Ecto neural progenitor cell (in vitro differentiated cells): ENCODE results near the gene SH3RF1.

ENCODE experiments used
- DNase-seq: peaks from one replicate; pipeline ENCODE4 v3.0.0-alpha.2; 2018; ENCODE audit warnings: low spot score

Gene SH3RF1

DNA sequence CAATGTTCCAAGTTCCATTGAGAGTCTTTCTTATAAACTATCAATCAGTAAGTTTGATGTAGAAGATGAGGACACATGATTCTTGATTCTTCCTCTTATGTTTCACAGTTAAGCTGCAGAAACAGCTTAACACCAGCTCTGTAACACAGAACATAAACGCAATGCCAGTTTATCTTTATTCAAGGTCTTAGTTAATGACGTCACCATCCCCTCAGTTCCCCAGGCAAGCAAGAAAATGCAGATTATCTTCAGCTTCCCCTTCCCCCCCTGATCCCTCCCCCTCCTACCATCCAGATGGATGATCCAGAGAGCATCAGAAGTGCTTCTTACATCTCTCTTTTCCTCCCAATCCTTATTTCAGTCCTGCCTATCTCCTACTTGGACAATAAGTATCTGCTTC, 4.4 kb upstream of the SH3RF1 start:
- no peak for DNase-seq

DNA sequence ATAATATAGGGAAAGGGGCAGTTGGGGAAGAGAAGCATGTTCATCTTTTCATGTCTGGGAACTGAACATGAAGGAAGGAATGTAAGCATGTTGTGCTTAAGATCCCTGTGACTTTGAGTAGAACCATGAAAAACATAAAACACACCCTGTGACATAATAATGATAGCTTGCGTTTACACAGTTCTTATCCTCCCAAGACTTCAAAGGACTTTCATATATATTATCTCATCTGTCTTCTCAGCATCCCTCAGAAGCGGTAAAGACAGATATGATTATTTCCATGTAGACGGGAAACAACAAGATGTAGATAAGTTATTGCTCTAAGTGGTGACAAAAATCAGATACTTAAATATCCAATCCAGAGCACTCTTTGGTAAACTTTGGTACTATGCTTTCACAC, 3.3 kb upstream of the SH3RF1 start:
- no peak for DNase-seq

DNA sequence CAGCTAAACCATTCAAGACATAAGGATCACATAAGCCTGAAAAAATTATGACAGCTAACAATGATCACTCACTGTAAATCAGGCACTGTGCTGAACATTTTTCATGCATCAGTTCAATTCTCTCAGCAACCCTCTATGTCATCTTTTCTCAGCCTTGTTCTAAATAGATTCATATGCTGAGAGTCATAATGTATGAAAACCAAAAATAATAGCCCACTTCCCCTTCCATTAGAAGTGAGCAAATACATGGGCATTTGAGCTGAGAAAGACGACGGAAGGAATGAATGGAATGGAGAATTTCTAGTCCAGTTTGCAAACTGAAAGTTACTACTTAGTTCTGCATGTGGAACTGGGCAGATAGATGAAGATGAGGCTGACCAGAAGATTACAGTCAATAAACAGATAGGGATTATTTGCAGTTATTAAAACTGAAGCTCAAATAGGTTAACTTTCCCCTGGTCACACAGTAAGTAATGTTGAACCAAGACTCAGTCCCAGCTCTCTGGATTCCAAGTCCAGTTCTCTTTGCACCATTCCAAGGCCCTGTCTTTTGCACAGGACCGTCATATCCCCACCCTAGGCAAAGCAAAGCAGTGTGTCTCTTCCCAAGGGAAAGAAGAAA, 1.6 kb upstream of the SH3RF1 start:
- no peak for DNase-seq

DNA sequence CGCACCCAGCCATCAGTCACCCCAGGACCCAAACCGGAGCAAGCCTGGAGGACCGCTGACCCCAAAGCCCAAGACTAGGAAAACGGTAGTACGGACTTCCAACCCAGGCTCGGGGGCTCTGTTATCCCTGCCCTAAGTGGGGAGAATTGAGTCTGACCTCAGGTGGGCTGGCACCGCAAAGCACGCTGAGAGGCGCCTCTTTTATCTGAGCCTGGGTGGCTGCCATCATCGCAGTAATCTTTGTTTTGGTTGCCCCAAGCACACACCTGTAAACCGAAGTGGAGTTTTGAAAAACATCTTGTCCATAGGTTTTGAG, 894 bp upstream of the SH3RF1 start:
- no peak for DNase-seq

DNA sequence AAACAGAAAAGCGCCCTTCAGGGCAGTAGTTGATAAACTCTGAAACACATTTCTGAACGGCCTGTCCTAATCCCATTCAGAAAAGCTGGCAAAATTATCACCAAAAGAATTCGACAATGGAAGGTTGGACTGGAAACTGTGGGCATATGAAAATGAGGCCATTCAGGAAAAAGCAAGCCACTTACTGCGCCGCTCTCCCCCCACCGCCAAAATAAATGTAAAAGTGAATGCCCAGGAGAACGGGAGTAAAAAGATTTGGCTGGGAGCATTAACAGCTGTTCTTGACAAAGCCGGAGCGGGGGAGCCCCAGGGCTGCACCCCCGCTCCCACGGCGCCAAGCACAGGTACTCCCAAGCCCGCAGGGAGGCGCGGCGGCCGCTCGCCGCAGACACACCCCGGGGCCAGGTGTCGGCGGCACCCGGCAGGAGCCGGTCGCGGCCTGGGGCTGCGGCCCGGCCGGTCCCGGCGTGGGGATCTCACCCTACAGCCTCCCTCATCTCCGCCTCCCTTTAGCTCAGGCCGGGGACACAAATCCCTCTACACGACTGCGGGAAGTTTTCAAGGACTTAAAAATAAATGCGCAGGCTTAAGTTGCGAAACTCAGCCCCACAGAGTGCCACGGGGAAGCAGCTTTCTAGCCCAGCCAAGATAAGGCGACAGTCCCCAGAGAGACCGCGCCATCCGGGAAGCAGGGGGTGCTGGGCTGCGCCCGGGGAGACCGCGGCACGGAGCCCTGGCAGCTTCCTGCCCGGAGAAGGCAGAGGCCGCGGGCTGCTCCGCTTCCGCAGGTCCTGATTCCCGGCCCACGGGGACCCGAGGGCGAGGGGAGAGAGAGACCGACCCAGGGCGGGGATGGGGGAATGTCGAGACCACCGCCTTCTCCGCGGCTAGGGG, 593 bp downstream of the SH3RF1 start:
- peak; percentile 72 for DNase-seq

DNA sequence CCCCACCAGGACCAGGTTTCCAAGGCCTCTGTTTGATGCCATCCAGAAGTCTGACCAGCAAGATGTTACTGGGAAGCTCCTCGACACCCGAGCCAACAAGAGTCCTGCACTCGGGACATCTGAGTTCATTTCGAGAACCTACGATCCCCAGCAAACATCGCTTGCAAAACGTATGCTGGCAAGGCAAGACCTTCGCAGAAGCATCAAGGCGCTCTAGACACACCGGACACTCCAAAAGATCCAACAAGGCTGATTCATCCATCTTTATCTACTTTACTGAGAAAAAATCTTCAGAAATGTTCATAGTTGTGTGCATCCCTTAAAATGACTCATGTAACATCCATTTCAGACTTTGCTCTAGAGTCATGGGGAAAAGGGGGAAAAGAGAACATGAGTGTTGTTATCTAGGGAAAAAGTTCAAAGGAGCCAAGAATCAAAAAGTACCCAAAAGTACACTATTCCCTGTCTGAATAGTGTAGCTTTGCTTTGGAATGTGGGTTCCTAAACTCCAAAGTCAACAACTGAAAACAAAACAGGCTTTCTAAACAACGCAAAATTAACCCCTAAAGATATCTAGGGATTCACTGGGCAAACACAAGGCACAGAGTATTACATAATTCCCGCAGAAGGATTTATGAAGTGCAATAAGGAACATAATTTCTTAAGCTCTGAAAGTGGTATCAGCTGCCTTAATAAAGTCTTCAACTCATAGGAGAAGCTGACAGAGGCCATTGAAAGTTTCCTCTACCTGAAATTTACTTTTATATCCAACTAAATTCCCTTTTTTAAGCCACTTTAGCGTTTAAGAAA, 1.6 kb downstream of the SH3RF1 start:
- no peak for DNase-seq

DNA sequence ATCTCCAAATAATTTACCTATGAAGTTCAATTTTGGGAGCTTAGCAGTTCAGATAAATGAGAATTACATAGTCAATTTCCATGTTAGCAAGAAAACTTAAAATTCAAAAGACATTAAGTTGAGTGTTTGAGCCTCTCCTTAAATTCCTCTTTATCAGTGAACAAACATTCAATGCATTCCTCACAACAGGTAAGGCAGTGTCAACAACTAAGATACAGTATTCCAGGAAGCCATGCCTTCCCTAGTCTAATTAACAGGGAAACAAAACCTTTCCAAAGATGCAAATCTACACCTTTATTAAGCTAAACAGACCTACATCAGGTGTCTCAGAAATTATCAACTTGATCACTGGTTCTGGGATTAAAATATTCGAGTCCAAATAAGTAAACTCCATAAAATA, 3.7 kb downstream of the SH3RF1 start:
- DNase-seq: no peak

DNA sequence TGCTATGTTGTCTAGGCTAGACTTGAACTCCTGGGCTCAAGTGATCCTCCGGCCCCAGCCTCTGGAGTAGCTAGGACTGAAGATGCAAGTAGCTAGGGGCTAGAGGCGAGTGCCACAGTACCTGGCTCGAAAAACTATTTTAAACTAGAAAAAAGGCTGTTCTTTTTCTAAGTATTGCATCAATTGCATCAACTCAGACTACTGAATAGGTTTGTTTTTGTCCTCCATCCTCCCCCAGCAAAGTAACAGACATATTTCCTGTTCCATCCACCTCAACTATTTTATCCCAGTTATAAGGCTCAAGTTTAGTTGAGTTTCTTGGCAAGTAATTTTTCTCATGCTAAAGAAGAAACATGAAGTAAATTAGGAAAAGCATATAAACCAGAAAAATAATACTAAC, 4.1 kb downstream of the SH3RF1 start:
- no peak for DNase-seq

DNA sequence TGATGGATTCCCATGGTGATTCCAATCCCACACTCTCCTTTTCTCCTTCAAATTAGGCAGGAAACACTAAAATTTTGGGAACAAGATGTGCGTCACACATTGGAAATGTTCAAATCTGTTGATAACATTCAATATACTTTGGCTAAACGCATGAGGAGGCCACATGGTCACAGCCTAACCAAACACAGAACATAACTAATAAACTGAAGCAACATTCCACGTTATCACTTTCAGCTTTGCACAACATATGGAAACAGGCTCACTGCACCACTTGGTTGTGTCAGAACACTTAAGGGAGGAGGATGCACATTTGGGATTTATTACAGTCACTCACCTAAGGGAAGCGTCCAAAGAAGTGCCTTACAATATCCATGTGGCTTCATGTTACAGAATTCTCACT, 4.7 kb downstream of the SH3RF1 start:
- DNase-seq: no peak

DNA sequence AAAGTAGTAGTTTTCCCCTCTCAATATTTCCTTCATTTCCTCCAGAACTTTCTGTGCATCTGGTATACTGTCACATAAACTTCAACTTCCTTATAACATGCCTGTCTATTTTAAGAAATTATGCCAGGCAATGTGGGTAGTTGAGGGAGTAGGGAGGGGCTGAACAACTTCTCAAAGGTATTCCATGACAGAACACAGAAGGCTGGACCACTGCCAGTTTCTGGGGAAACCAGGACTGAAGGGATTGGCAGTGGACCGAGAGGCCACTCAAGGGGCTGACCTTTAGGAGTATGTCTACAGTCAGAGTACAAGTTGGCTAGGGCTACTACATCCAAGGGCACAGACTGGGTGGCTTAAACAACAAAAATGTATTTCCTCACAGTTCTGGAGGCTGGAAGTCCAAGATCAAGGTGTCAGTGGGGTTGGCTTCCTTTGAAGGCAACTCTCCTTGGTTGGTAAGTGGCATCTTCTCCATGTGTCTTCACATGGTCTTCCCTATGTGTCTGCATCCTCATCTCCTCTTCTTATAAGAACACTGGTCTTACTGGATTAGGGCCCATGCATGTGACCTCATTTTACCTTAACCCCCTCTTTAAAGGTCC, 6.9 kb downstream of the SH3RF1 start:
- DNase-seq: no peak

DNA sequence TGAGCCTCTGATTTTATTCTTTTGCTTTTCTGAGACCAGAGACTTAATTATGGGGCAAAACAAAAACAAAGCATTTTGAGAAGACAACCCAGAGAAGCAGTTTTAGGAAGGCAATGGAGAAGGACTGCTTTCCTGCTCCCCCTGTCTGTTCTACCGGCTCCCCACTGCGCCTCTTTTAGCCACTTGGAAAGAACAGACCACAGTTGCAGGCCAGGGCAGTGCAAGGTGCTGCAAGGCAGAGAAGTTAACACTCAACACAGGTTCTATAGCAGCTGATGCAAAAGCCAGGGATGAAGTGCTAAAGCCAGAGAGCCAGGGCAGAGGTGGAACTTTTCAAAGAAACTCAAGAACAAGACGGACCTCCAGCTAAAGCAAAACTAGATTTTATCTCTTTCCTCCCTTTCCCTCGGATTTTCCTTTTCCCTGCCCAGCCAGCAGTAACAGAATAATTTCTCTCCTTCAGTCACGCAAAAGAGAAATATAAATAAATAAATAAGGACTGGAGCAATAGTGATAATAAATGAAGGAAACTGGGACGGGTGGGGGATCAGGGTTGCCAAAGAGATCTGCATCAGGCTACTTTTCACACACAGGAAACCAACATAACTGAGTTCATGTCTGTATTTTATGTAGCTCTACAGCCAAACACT, 10.4 kb downstream of the SH3RF1 start:
- no peak for DNase-seq

DNA sequence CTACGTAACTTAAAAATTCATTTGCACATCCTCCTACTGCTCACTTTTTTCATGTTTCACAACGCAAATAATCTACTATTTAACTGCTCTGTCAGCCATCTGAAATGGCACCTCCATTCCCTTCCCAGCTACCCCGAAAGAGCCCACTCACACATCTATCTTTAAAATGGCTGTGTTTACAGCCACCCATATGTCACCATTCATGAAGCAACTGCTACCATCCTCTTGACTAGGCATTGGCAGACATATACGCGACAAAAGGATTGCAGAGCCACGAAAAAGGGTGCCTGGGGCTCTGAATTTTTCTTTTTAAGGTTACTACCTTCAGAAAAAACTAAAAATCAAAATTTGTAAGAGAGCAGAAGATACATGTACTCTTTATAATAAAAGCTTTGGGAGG, 11.5 kb downstream of the SH3RF1 start:
- DNase-seq: no peak

DNA sequence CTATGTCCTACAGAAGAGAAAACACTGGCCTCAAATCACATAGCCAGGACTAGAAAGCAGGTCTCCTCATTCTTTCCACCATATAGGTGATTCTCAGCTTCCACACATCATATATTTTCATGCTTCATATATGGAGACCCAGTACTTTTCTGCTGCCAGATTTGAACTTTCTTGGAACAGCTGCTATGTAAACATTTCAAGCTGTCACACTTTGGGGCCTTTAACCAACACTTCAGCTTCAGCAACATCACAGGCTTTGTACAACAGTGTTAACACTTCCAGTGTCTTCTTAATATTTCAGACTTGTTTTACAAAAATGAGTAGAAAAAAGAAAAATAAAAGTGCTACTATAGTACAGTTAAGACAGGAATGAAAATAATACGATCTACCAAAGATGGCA, 12.6 kb downstream of the SH3RF1 start:
- no peak for DNase-seq

DNA sequence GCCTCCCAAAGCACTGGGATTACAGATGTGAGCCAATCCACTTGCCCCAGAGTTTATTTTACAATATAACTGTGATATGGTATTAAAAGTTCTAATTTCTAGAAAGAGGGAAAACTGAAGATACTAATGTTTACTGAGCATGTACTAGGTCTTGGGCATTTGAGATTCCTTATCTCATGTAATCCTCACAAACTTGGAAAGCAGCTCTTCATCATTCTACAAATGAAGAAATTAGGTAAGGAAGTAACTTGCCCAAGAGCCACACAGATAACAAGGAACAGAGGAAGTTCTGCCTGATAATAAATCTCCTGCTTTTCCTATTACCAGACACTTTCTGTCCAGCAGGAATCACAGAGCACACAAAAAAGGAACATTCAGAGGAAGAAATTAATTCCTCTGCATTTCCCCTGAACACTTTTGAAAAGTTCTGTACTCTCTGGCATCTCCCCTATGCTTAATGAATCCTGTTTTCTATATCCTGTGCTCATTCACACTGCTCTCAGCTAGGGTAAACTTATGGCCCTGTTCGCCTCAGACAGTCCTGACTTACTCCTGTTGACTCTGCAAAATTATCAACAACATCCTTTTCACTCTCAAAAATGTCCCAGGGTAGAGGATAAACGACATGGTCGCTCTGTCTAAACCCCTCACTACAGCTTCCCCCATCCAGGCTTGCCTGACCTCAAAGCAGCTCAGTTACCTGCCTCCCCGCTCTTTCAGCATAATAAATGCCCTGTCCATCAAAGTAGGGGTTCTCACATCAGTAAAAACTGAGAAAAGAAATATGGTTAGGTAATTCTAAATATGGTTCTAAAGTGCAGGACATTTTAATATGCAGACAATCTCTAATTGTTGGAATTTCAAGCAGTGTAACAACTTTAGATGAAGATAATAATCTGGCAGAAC, 13.6 kb downstream of the SH3RF1 start:
- no peak for DNase-seq

DNA sequence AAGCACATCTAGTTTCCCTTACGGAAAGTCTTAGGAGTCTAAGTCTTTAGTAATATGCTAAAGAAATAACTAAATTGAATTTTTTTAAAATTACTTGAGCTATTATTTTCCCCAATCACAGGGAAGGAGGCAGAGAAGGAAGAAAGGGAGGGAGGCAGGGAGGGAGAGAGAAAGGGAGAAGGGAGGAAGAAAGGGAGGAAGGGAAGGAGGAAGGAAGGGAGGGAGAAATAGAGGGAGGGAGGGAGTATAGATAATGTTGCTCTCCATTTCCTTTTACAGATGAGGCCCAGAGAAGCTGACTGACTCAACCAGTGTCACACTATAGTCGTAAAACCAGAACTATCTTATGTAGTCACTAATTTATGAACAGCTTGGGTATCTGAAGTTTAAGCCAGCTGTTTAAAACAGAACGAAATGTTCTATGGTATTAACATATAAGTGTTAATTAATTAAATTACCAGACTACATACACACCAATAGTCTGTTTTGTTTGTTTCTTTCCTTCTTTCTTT, 14.6 kb downstream of the SH3RF1 start:
- DNase-seq: no peak

DNA sequence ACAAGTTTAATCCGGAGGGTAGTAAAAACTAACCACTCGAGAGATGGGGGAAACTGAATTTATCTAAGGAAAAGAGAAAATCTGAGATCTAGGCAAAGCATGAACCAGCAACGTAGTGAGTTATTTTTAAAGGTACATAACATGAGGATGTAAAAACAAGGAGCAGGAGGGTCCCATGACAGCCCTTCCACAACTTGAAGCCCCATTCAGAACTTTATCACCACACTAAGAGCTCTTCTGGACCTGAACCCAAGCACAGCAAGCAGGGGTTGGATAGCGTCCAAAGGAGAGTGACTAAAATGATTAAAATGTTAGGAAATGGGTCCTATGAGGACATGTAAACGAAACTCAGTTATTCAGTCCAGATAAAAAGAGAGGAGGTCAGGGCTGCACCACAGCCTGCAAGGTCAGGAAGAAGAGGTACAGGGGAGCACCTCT, 16.2 kb downstream of the SH3RF1 start:
- no peak for DNase-seq

DNA sequence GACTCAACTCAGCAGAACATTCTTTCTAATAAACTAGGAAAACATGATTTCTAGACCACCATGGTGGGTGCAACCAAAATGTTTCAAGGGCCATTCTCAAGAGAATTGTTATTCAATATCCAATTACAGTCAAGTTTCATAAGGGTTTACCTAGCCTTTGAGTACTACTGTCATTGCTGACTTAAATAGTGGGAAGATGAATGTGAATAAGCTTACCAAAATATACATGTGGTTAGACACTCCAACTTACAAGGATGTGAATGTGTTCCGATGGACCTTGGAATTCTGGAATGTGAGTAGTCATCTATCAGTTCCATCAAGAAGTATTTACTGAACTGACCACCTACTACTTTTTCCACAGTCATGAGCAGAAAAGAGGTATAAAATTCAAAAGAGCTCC, 16.9 kb downstream of the SH3RF1 start:
- no peak for DNase-seq

DNA sequence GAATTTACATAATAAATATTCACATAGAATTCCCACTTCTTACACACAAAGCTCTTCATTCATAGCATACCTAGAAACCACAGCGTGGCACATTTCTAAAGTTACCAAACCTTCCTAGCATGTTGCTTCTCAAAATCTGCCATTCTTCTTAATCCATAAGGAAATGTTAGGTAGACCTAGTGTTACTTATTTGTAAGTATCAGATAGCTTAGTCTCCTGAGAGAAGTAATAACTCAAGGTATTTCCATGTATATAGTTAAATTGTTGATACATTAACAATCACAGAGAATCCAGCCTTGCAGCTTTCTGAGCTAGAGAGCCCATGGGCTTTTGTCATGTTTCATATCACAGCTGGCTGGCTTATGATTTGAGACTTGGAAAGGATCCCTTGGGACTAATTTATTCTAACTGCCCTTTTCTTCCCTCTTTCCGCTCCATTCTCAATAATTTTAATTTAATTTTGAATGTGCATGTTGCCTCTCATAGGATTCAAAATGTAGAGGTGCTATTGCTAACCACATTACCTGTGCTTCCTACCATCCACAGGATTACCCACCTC, 17.6 kb downstream of the SH3RF1 start:
- no peak for DNase-seq

DNA sequence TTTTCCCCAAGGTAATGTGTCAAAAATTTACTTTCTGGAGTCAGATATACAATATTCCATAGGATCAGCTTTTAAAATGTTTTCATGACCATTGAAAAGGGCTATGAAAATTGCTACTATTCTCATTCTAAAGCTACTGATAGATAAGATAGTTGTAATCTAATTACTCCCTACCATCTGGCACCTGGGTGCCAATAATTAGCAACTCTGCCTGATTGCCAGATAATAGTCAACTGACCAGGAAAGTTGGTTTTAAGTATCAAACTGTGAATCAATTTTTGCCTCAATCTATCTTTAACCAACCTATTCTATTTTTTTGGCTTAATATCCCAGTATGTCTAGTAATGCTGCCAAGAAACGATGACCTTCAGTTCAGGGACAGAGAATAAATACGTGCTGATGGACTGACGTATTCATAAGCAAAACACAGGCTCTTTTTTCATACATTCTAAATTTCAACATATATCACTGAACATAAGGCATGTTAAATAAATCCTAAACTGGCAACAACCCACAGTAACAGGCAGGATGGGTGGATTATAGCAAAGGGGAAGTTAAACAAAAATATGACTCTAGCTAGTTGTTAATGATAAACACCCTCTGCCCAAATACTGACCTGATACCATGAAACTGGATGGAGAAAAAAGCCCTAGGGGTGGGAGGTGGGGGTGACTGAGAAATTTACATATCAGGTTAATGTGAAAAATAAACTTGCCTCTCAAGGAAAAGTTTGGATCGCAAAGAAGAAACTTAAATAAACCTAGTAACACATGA, 18.2 kb downstream of the SH3RF1 start:
- no peak for DNase-seq
